DMS79 treated with DMSO at 0.1 percent for 48 hours (cell line): ENCODE measurements around the gene E2F7.

Source experiments
- DNase-seq: peaks from one replicate; lab custom pipeline; 2025; lab: John Stamatoyannopoulos, UW

E2F7 gene

DNA sequence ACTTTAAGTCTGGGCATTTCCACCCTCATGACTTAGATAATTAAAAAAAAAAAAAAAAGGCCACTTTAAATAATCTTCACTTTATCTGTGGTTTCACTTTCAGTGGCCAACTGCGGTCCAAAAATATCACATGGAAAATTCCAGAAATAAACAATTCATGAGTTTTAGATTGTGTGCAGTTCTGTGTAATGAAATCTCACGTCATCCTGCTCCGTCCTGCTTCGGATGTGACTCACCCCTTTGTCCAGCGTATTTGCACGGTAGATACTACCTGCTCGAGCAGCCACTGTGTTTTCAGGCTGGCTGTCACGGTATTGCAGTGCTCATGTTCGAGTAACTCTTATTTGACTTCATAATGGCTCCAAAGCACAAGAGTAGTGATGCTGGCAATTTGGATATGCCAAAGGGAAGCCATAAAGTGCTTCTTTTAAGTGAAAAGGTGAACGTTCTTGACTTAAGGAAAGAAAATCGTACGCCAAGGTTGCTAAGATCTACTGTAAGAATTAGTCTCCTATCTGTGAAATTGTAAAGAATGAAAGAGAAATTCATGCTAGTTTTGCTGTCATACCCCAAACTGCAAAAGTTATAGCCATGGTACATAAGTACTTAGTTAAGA is 2.4 kb downstream of the E2F7 start:
- peak; percentile 52 for DNase-seq

GRCh38 chr12:77062396-77062795 is 3.0 kb downstream of the E2F7 start:
- peak; percentile 26 for DNase-seq

DNA sequence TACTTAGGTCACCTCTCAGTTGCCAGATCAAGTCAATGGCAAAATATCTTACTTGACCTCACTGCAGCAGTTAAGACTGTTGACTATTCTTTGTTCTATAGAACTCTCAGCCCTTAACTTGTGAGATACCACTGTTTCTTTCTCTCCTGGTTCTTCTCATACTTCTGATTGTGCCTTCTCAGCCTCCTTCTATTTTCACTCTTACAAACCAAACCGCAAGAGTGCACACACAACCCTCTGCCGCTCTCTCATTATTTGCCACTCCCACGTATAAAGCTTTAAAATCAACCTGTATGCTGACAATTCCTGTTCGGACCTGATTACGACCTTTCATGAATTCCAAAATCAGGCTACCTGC is 4.5 kb downstream of the E2F7 start:
- DNase-seq: peak; percentile 99

DNA sequence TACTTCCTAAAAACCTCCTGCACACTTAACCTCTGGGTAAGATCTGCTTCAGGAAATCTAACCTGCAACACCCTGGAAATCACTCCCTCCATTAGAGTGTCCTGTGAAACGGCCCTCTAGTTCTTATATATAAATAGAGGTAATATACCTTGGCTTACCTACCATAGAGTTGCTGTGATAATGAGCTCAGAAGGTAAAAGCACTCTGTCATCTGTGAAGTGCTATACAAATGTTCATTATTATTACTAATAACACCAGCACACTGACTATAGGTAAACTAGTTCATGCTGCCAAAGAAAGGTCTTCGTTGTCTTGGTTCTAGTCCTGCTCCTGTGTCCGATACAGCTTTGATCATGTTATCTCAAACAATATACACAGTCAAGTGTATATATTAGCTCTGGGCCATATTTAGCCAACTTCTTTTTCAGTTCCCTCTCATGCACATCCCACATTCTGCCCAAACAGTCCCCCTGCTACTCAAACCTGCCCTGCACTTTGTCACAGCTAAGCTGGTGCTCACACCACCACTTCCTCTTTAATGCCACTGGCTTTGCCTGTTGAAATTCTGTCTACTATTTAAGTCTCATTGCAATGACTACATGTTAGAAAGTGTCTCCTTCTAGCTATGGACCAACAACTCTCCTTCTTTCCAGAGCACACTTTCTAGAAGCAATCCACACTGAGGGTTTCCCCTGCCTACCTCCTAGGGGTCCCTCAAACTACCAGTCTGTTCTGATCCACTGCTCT is 5.1 kb downstream of the E2F7 start:
- DNase-seq: peak; percentile 64

- no peak for DNase-seq
These were observed 6.6 kb downstream of the E2F7 start for GRCh38 chr12:77058740-77059139.

DNA sequence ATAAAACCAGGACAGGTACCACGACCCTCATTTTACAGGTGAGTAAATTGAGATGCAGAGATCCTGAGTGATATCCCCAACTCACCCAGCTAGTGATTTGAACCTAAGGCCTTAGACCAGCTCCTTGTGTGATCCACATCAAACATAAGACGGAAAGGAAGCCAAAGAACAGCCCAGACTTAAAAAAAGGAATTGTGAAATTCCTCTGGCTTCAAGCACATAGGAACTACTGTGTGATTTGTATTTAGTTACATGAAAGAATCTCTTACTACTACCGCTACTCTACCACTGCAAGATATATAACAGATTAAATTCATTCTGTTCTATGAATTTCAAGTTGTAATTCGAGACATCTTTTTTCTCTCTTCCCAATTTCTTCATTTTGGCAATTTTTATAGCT is 10.5 kb downstream of the E2F7 start:
- DNase-seq: no peak

DNA sequence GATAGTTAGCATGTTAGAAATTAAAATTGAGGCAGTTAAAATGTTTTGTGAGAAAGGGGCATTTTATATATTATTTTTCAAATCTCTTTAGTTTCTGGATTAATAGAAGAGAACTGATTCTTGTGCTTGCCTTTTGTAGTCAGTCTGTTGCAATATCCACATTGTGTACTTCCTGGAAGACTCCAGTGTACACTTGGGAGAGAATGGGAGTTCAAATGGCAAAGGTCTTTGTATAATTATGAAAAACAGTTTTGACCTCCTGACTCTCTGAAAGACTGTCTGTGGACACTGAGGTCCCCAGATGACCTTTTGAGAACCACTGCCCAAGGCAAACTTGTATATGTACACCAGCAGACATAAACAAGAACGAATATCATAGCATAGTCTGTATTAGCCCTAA is 12.1 kb downstream of the E2F7 start:
- DNase-seq: no peak

- peak; percentile 21 for DNase-seq
These were observed 15.5 kb downstream of the E2F7 start for GRCh38 chr12:77049767-77050353.

GRCh38 chr12:77047341-77048109 is 17.8 kb downstream of the E2F7 start:
- no peak for DNase-seq

DNA sequence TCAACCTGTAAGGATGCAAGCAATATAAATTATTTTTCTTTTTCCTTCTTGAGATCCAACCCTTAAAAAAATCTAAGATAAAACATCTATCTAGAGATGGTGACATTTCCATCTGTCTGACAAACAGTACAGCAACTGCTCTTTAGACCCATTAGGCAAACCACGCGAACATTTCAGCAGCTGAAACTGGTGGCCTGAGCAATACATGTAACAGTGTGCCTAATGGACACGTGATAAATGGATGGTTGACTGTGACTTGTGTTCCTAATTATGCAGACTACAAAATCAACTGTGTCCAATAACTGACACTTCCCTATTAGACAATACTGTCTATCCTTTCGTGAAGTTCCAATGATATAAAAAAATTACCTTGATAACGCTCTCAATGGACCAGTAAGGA is 18.9 kb downstream of the E2F7 start:
- DNase-seq: no peak

- DNase-seq: no peak
These were observed 20.2 kb downstream of the E2F7 start for GRCh38 chr12:77045183-77045582.

GRCh38 chr12:77044721-77045120 is 20.6 kb downstream of the E2F7 start:
- no peak for DNase-seq

- DNase-seq: peak; percentile 85
These were observed 22.5 kb downstream of the E2F7 start for GRCh38 chr12:77042833-77043232.

DNA sequence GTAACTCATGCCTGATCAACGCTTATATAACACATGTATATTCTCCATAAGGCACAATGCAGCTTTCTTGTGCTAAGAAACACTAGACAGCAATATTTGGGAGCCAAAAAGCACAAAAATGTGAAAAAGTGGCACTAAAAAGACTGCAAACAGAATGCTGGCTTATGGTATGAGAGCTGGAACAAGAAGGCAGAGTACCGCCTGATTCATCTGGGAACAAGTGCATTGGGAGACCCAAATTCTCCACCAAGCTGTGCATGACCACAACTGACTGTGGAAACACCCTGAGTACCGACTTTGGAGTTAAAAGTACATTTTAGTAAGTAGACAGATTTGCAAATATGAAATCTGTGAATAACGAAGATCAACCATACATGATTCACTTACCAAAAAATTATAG is 25.1 kb downstream of the E2F7 start:
- no peak for DNase-seq

GRCh38 chr12:77035226-77035625 is 30.1 kb downstream of the E2F7 start:
- DNase-seq: no peak

GRCh38 chr12:77033658-77034536 is 31.5 kb downstream of the E2F7 start:
- no peak for DNase-seq

DNA sequence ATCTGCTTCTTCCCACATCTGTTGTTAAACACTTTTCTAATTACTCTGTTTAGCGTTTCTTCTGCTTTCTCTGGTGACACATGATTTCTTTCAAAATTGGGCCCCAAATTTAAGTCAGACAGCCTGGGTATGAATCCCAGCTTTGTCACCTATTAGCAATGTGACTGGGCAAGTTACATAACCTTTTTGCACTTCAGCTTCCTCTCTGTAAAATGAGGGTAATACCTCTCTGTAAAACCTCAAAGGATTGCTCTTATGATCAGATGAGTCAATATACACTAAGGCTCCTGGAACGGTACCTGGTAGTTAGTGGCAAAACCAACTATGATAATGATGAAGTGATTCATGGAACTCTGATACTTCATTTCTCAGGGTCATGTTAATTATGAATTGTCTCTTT is 33.0 kb downstream of the E2F7 start:
- DNase-seq: no peak

- DNase-seq: no peak
These were observed 33.6 kb downstream of the E2F7 start for GRCh38 chr12:77031745-77032144.

GRCh38 chr12:77025782-77026314 is 39.5 kb downstream of the E2F7 start:
- DNase-seq: no peak

DNA sequence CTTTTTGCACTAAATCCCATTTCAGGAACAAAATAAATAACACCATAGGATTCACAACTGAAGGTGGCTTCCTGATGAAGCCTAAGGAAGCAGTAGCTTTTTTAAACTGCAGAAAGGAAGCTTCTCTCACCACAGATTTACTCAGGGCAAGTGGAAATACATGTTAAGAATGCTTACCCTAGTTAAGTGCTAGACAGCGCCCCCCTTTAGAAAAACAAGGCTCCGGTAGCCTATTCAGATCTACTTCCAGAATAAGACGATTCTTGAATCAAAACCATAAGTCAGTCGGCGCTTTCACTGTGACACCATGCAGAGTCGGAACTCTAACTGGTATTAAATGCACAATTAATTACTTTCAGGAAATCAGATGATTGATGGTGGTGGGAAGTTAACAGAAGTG is 41.9 kb downstream of the E2F7 start:
- no peak for DNase-seq

- DNase-seq: no peak
These were observed 45.4 kb downstream of the E2F7 start for GRCh38 chr12:77019920-77020319.

GRCh38 chr12:77016606-77017005 is 48.8 kb downstream of the E2F7 start:
- no peak for DNase-seq
